Astrocyte (in vitro differentiated cells and primary cell): ENCODE measurements around the gene CCDC57. TPM values are rescaled to one million over a fixed set of nuclear protein-coding genes. Genes with fewer than 3 reads are reported as not detected.
A peak's percentile ranks its signal among the peaks of the same experiment; 100 is the strongest.

Experiments used
- DNase-seq: peaks from one replicate; pipeline ENCODE4 v3.0.0-alpha.2; 2010; ENCODE audit warnings: low read depth
- FAIRE-seq: peaks from 2 replicates; lab custom pipeline; 2011; peaks lifted over from hg19 to GRCh38; lab: Jason Lieb, UNC
- H2AFZ ChIP-seq: 2 replicates; pipeline ENCODE4 v1.6.0; 2012; ENCODE audit warnings: low read depth, low read length, inconsistent platforms
- H3K27ac ChIP-seq: 2 replicates; pipeline ENCODE4 v1.5.1; 2011; ENCODE audit warnings: low read depth, low read length, inconsistent platforms
- H3K27me3 ChIP-seq: 2 replicates; pipeline ENCODE4 v1.6.0; 2011; ENCODE audit warnings: low read length, inconsistent platforms; ENCODE audit not compliant: insufficient read depth
- H3K36me3 ChIP-seq: 2 replicates; pipeline ENCODE4 v1.5.1; 2011; ENCODE audit warnings: low read length, inconsistent platforms; ENCODE audit not compliant: insufficient read depth
- H3K4me1 ChIP-seq: 2 replicates; pipeline ENCODE4 v1.5.1; 2011; ENCODE audit warnings: low read length, inconsistent platforms; ENCODE audit not compliant: insufficient read depth
- H3K4me2 ChIP-seq: 2 replicates; pipeline ENCODE4 v1.6.0; 2012; ENCODE audit warnings: low read length, inconsistent platforms
- H3K4me3 ChIP-seq: 2 replicates; pipeline ENCODE4 v1.5.1; 2011; ENCODE audit warnings: low read depth, mild to moderate bottlenecking, low read length, inconsistent platforms; ENCODE audit not compliant: insufficient read depth
- H3K79me2 ChIP-seq: 2 replicates; pipeline ENCODE4 v1.6.0; 2012; ENCODE audit warnings: mild to moderate bottlenecking, low read length, inconsistent platforms; ENCODE audit not compliant: insufficient read depth
- H3K9ac ChIP-seq: 2 replicates; pipeline ENCODE4 v1.6.0; 2012; ENCODE audit warnings: mild to moderate bottlenecking, low read length, inconsistent platforms
- H3K9me3 ChIP-seq: 2 replicates; pipeline ENCODE4 v1.5.1; 2012; ENCODE audit warnings: low read depth, mild to moderate bottlenecking, low read length, inconsistent platforms; ENCODE audit not compliant: insufficient read depth
- H4K20me1 ChIP-seq: 2 replicates; pipeline ENCODE4 v1.6.0; 2012; ENCODE audit warnings: low read length, inconsistent platforms; ENCODE audit not compliant: insufficient read depth
- H3K27ac Mint-ChIP-seq: one replicate; pipeline ENCODE4 v1.8.0; 2021; ENCODE audit warnings: mild to moderate bottlenecking, mixed read lengths; ENCODE audit not compliant: unreplicated experiment
- H3K27me3 Mint-ChIP-seq: one replicate; pipeline ENCODE4 v1.8.0; 2021; ENCODE audit warnings: low read depth, mixed read lengths; ENCODE audit not compliant: unreplicated experiment
- H3K36me3 Mint-ChIP-seq: one replicate; pipeline ENCODE4 v1.8.0; 2021; ENCODE audit warnings: low read depth, mixed read lengths; ENCODE audit not compliant: unreplicated experiment
- H3K4me1 Mint-ChIP-seq: one replicate; pipeline ENCODE4 v1.8.0; 2021; ENCODE audit warnings: low read depth, mixed read lengths; ENCODE audit not compliant: unreplicated experiment
- H3K4me3 Mint-ChIP-seq: one replicate; pipeline ENCODE4 v1.8.0; 2021; ENCODE audit warnings: mild to moderate bottlenecking, moderate library complexity, mixed read lengths; ENCODE audit not compliant: unreplicated experiment
- H3K9me3 Mint-ChIP-seq: one replicate; pipeline ENCODE4 v1.8.0; 2021; ENCODE audit warnings: mild to moderate bottlenecking, mixed read lengths; ENCODE audit not compliant: unreplicated experiment
- EZH2 ChIP-seq: IDR thresholded peaks from 2 replicates; pipeline ENCODE4 v1.6.1; 2012; ENCODE audit warnings: mild to moderate bottlenecking, low read length, inconsistent platforms; ENCODE audit not compliant: insufficient read depth
- total RNA-seq: library from RNA; stranded (reverse); gene quantifications from 2 replicates; pipeline ENCODE4 v1.2.1, GENCODE V29; 2021
- TF ChIP-seq, protein P1 (sequence below): IDR thresholded peaks from 2 replicates; pipeline ENCODE4 v1.5.1; 2011; ENCODE audit warnings: low read depth, mild to moderate bottlenecking, inconsistent platforms, low read length, moderate library complexity; ENCODE audit not compliant: insufficient read depth

Gene CCDC57
- total RNA-seq, 1 donor from 2014 or later: 20.4 TPM

DNA sequence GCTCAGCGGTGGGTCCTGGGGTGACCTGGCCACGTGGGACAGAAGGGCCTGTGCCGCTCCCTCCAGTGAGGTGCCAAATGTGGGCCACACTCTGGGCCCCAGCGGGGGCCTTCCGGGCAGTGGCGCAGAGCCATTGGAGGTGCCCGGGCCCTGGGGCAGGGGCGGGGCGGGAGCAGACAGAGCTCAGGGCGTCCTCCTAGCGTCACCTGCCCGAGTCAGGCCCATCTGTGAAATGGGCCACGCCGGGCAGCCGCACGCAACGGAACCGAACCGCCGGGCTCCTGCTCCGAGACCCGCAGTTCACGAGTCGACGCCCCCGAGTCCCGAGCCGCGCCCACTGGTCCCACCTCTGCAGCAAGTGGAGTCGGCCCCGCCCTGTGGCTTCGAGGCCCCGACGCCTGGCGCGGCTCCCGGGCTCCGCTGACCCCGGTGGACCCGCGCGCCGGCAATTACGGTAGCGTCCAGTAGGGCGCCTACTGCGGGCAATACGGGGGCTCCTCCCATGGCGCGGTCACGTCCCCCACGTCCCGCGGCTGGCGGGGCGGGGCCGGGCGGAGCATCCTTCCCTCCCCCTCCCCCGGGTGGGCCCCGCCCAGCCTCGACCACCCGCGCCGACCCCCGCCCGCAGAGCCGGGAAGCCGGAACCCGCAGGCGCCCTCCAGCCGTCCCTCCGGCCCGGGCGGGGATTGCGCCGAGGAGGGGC is 18.1 kb upstream of the CCDC57 start:
- Histone ChIP-seq H3K4me3 (peak overlapping the region; percentile 68), H3K4me1 (peaks cover 38% of the 10 kb centered on the region), H3K79me2 (peaks cover 62% of the 10 kb centered on the region), H3K9me3 (no peaks in the 10 kb centered on the region), H3K27ac (no peak overlapping the region), H3K27me3 (no peaks in the 10 kb centered on the region), H3K36me3 (no peaks in the 10 kb centered on the region), H3K9ac (peak overlapping the region; percentile 65), H3K4me2 (peak overlapping the region; percentile 88), H2AFZ (no peak overlapping the region), H4K20me1 (peaks cover 46% of the 10 kb centered on the region)
- H3K27ac Mint-ChIP-seq: no peak overlapping the region
- peaks cover 4% of the 10 kb centered on the region for H3K4me1 Mint-ChIP-seq
- H3K36me3 Mint-ChIP-seq: no peaks in the 10 kb centered on the region
- TF ChIP-seq, protein P1, sequence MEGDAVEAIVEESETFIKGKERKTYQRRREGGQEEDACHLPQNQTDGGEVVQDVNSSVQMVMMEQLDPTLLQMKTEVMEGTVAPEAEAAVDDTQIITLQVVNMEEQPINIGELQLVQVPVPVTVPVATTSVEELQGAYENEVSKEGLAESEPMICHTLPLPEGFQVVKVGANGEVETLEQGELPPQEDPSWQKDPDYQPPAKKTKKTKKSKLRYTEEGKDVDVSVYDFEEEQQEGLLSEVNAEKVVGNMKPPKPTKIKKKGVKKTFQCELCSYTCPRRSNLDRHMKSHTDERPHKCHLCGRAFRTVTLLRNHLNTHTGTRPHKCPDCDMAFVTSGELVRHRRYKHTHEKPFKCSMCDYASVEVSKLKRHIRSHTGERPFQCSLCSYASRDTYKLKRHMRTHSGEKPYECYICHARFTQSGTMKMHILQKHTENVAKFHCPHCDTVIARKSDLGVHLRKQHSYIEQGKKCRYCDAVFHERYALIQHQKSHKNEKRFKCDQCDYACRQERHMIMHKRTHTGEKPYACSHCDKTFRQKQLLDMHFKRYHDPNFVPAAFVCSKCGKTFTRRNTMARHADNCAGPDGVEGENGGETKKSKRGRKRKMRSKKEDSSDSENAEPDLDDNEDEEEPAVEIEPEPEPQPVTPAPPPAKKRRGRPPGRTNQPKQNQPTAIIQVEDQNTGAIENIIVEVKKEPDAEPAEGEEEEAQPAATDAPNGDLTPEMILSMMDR: peak; percentile 4
- no peak for TF ChIP-seq EZH2
- DNase-seq: peak; percentile 60
- H3K9me3 Mint-ChIP-seq: no peaks in the 10 kb centered on the region
- no peaks in the 10 kb centered on the region for H3K27me3 Mint-ChIP-seq
- peak overlapping the region; percentile 93 for H3K4me3 Mint-ChIP-seq
- no peak for FAIRE-seq

DNA sequence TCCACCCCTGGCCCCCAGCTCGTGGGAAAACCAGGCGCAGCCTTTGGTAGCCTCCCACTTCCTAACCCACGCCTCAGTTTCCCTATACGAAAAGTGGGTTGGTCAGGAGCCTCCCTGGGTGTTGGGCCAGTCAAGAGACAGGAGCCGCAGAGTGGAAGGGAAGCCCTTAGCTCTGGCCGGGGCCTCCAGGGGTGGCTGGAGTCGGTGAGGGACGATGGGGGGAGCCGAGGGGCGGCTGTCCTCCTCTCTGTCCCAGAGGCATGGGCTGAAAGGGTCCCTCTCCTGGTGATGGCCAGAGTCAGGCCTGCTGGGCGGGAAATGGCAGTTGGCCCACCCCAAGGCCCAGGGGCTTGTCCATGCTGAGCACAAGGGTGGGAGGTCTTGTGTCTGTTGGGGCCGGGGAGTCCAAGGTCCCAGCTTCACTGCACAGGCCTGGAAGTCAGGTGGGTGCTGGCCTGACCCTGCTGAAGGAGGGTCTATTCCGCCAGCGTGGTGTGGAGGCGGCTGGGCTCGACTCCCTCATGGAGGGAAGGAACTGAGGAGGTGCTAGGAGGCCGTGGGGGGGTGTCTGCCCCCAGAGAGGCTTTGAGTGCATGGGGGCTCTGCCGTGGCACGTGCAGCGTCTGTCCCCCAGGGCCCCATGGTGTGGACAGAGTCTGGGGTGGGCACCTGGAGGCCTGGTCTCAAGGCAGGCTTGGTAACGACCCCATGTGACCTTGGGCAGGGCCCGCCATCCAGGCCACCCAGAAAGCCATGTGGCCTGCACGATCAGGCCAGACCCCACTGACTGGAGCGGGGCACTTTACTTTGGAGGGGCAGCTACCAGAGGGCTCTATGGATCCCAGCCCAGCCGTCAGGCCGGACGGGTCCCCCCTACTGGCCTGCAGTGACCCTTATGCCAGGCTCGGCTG is 17.3 kb upstream of the CCDC57 start:
- Histone ChIP-seq H3K79me2 (peaks cover 54% of the 10 kb centered on the region), H3K27me3 (no peaks in the 10 kb centered on the region), H3K4me1 (peaks cover 31% of the 10 kb centered on the region), H3K4me3 (peak overlapping the region; percentile 68), H3K36me3 (no peaks in the 10 kb centered on the region), H3K9ac (peak overlapping the region; percentile 65), H2AFZ (no peak overlapping the region), H3K9me3 (no peaks in the 10 kb centered on the region), H3K4me2 (peak overlapping the region; percentile 88), H3K27ac (no peak overlapping the region), H4K20me1 (peaks cover 38% of the 10 kb centered on the region)
- Mint-ChIP-seq H3K27me3 (no peaks in the 10 kb centered on the region), H3K4me1 (peaks cover 3% of the 10 kb centered on the region), H3K4me3 (peak overlapping the region; percentile 93), H3K9me3 (no peaks in the 10 kb centered on the region), H3K27ac (peak overlapping the region; percentile 89), H3K36me3 (no peaks in the 10 kb centered on the region)
- DNase-seq (no peak), FAIRE-seq (no peak)
- TF ChIP-seq EZH2: no peak
- TF ChIP-seq, protein P1: no peak
